Left ventricle myocardium inferior (tissue), 1 donor: Measurements from ENCODE around the gene SLC25A44. TPM values are rescaled to one million over a fixed set of nuclear protein-coding genes. Genes with fewer than 3 reads are reported as not detected.
A peak's percentile ranks its signal among the peaks of the same experiment; 100 is the strongest.

Experiments
- DNase-seq: peaks from one replicate; pipeline ENCODE4 v3.0.0-alpha.2; 2020
- H3K27ac ChIP-seq: fragments of 200-600 bp; replicated peaks from 2 replicates; pipeline ENCODE4 v1.8.0; 2021
- H3K27me3 ChIP-seq: fragments of 200-600 bp; 2 replicates; pipeline ENCODE4 v1.8.0; 2021; ENCODE audit warnings: low read depth
- H3K36me3 ChIP-seq: fragments of 200-600 bp; 2 replicates; pipeline ENCODE4 v1.8.0; 2021
- H3K4me1 ChIP-seq: fragments of 200-600 bp; 2 replicates; pipeline ENCODE4 v1.8.0; 2021
- H3K4me3 ChIP-seq: fragments of 200-600 bp; 2 replicates; pipeline ENCODE4 v1.8.0; 2021; ENCODE audit warnings: mild to moderate bottlenecking, moderate library complexity
- H3K9me3 ChIP-seq: fragments of 200-600 bp; replicated peaks from 2 replicates; pipeline ENCODE4 v1.8.0; 2021
- CTCF ChIP-seq: fragments of 200-600 bp; IDR thresholded peaks from 2 replicates; pipeline ENCODE4 v1.8.0; 2021; ENCODE audit warnings: antibody characterized with exemption, mild to moderate bottlenecking, borderline replicate concordance
- intact Hi-C: fragments of 100-400 bp; cut with micrococcal nuclease; formaldehyde crosslinking; loops from one replicate; pipeline ENCODE4 v1.11.0; 2022
- total RNA-seq: library from RNA; stranded (reverse); fragmentation: NEBNext Ultra II Directional; extraction: Animal tissue kit (Norgen Biotek cat#: 25700); gene quantifications from one replicate; pipeline ENCODE4 v1.2.1, GENCODE V29; 2021
- donor health status: DM: no; HTN: yes; CAD: no; lungs with severe emphysema.

Gene SLC25A44
- total RNA-seq, 1 donor from 2014 or later, result 14.4 TPM

DNA sequence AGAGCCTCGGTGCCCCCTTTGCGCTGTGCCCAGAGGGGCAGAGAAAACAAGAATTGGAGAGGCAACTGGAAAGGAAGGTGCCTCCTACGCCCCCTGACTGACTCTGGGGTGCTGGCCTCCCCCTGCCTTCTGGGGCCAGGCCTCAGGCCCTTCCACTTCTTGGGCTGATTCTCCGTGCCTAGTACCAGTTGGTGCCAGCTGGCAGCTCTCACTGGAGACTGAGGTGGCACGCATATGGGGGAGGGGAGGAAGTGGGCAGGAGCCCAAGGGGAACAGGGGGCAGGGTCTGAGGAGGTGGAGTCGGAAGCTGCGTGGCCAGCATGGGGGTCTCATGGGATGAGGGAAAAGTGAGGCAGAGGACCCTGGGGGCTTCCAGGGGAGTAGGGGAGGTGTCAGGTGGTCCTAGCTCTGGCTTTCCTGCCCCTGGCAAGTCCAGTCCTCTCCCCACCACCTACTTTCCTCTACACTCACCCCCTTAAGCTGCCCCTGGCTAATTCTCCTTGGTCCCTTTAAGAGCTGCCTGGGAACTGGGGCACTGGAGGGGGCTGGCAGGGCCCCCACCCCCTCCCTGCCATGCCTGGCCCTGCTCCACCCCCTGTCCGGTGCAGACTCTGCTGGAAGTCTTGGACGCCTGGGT is 47.0 kb upstream of the SLC25A44 start:
- no peaks in the 10 kb centered on the region for H3K36me3 ChIP-seq
- no peak for TF ChIP-seq CTCF
- peaks cover 18% of the 10 kb centered on the region for H3K4me1 ChIP-seq
- intact Hi-C loops, result loop anchor here (5.0 kb wide), 1 partner anchor 75 kb away; no protein-coding TSS in a partner anchor
- DNase-seq, result no peak
- H3K27me3 ChIP-seq, result peaks cover 25% of the 10 kb centered on the region
- no peaks in the 10 kb centered on the region for H3K9me3 ChIP-seq
- H3K4me3 ChIP-seq, result peak overlapping the region; percentile 40
- no peak overlapping the region for H3K27ac ChIP-seq

GRCh38 chr1:156148216-156148615 is 45.7 kb upstream of the SLC25A44 start:
- peaks cover 35% of the 10 kb centered on the region for H3K27me3 ChIP-seq
- intact Hi-C loops, result loop anchor here (5.0 kb wide), 1 partner anchor 74 kb away; no protein-coding TSS in a partner anchor
- peaks cover 18% of the 10 kb centered on the region for H3K4me1 ChIP-seq
- H3K36me3 ChIP-seq, result no peaks in the 10 kb centered on the region
- no peak overlapping the region for H3K27ac ChIP-seq
- no peak overlapping the region for H3K4me3 ChIP-seq
- DNase-seq, result no peak
- no peaks in the 10 kb centered on the region for H3K9me3 ChIP-seq
- no peak for TF ChIP-seq CTCF

GRCh38 chr1:156149374-156150332 is 44.3 kb upstream of the SLC25A44 start:
- no peak for TF ChIP-seq CTCF
- Histone ChIP-seq H3K27me3 (peaks cover 39% of the 10 kb centered on the region), H3K4me1 (peaks cover 18% of the 10 kb centered on the region), H3K36me3 (no peaks in the 10 kb centered on the region), H3K27ac (no peak overlapping the region), H3K9me3 (no peaks in the 10 kb centered on the region), H3K4me3 (no peak overlapping the region)
- DNase-seq, result no peak
- intact Hi-C loops, result loop anchor here (5.0 to 10.0 kb wide), 2 partner anchors 55 to 73 kb away; no protein-coding TSS in a partner anchor

DNA sequence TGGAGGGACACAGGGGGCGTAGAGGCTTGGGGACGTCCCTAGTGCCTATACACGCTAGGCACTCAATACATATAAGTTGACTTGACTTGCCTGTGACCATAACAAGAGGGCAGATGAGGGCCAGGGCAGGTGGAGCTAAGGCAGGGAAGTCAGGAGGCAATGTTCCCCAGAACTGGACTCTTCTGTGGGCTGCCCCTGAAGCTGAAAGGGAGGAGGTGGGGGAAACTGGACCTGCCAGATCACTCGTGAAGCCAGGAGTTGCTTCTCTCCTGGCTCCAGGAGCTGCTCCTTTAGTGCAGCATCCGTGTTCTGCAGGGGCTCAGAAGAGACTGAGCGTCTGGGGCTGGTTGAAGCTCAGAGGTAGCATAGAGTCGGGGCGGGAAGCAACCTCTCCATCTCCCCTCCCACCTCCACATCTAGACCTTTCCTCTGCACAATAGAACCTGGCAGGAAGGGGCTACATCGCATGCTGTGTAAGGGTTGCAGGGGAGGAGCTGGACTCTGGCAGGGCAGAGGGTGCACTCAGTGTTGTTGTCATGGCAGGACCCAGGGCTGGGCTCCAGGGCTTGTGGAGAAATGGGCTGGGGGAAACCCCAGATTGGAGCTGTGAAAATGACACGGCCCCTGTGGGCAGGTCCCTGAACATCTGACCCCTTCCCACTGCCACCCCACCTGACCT is 43.4 kb upstream of the SLC25A44 start:
- H3K27ac ChIP-seq, result no peak overlapping the region
- no peak overlapping the region for H3K4me3 ChIP-seq
- peaks cover 39% of the 10 kb centered on the region for H3K27me3 ChIP-seq
- DNase-seq, result no peak
- intact Hi-C loops, result loop anchor here (10.0 kb wide), 1 partner anchor 54 kb away; no protein-coding TSS in a partner anchor
- TF ChIP-seq CTCF, result no peak
- H3K4me1 ChIP-seq, result peaks cover 18% of the 10 kb centered on the region
- no peaks in the 10 kb centered on the region for H3K36me3 ChIP-seq
- no peaks in the 10 kb centered on the region for H3K9me3 ChIP-seq

DNA sequence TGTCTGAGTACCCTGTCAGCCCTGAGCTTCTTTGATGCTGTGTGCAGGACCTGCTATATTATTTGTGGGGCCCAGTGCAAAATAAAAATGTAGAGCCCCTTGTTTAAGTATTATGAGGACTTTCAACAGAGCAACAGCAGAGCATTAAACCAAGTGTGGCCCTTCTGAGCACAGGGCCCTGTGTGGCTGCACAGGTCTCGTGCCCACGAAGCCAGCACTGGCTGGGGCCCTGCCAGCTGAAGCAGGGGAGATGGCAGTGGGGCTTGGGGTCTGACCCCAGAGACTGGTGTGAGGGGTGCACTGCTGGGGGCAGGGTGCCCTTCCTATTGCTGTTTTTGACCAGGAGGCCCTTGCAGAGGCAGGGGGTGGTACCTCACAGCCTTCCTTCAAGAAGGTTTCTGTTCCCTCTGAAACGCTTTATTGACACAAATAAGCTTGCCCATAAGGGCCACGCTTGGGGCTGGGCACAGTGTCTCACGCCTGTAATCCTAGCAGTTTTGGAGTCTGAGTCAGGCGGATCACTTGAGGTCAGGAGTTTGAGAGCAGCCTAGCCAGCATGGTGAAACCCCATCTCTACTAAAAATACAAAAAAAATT is 42.7 kb upstream of the SLC25A44 start:
- no peaks in the 10 kb centered on the region for H3K36me3 ChIP-seq
- no peak overlapping the region for H3K27ac ChIP-seq
- intact Hi-C loops, result loop anchor here (10.0 kb wide), 1 partner anchor 54 kb away; no protein-coding TSS in a partner anchor
- H3K27me3 ChIP-seq, result peaks cover 39% of the 10 kb centered on the region
- no peaks in the 10 kb centered on the region for H3K9me3 ChIP-seq
- no peak overlapping the region for H3K4me3 ChIP-seq
- peaks cover 10% of the 10 kb centered on the region for H3K4me1 ChIP-seq
- no peak for DNase-seq
- no peak for TF ChIP-seq CTCF
